Measurements from ENCODE around the gene CCM2. TPM values are rescaled to one million over a fixed set of nuclear protein-coding genes. Genes with fewer than 3 reads are reported as not detected.

CCM2 gene
- total and polyA plus RNA-seq, 4 donors = 21.7 to 57.6 (median 51.1) TPM

- no peak overlapping the region for H3K9ac ChIP-seq (ENCODE audit: insufficient read depth in 1 of 2, low read length in 2 of 2)
- peaks cover 0 to 16% (median 3%) of the 10 kb centered on the region in 5 donors for H3K4me1 ChIP-seq (ENCODE audit: control insufficient read depth in 5 of 5, insufficient read depth in 5 of 5, low read length in 5 of 5)
- peaks cover 0 to under 1% (median 0%) of the 10 kb centered on the region in 4 donors for H3K36me3 ChIP-seq (ENCODE audit: control insufficient read depth in 4 of 4, insufficient read depth in 4 of 4, low read length in 4 of 4)
- no peaks in the 10 kb centered on the region for H3K9me3 ChIP-seq (ENCODE audit: control insufficient read depth in 4 of 4, insufficient read depth in 3 of 4, low read length in 3 of 4)
- no peak for TF ChIP-seq CTCF (IDR thresholded peaks at IDR 0.05; ENCODE audit: control extremely low read depth, extremely low read depth)
- whole genome bisulfite sequencing, 2 donors = 87 to 90% methylated on average over 19 to 23 of the region's 23 CpGs
- H3K27ac ChIP-seq (ENCODE audit: low read depth in 1 of 2, low read length in 1 of 2) = no peak overlapping the region
- DNase-seq (no peak), ATAC-seq (ENCODE audit: insufficient read depth, low FRiP score) (no peak)
- no peak overlapping the region for H3K4me3 ChIP-seq
- no peaks in the 10 kb centered on the region for H3K27me3 ChIP-seq (ENCODE audit: control insufficient read depth in 3 of 3, insufficient read depth in 3 of 3, low read length in 2 of 3)
Measured at GRCh38 chr7:45085619-45086200, 85.7 kb downstream of the CCM2 start.

- DNase-seq = peak; percentile 40 to 58 (median 55)
- Histone ChIP-seq H3K9ac (ENCODE audit: insufficient read depth in 1 of 2, low read length in 2 of 2) (no peak overlapping the region), H3K4me3 (no peak overlapping the region), H3K4me1 (ENCODE audit: control insufficient read depth in 5 of 5, insufficient read depth in 5 of 5, low read length in 5 of 5) (peaks cover 0 to 16% (median 3%) of the 10 kb centered on the region in 5 donors), H3K9me3 (ENCODE audit: control insufficient read depth in 4 of 4, insufficient read depth in 3 of 4, low read length in 3 of 4) (no peaks in the 10 kb centered on the region), H3K27ac (ENCODE audit: low read depth in 1 of 2, low read length in 1 of 2) (no peak overlapping the region), H3K27me3 (ENCODE audit: control insufficient read depth in 3 of 3, insufficient read depth in 3 of 3, low read length in 2 of 3) (no peaks in the 10 kb centered on the region), H3K36me3 (ENCODE audit: control insufficient read depth in 4 of 4, insufficient read depth in 4 of 4, low read length in 4 of 4) (no peaks in the 10 kb centered on the region)
- no peak for TF ChIP-seq CTCF (IDR thresholded peaks at IDR 0.05; ENCODE audit: control extremely low read depth, extremely low read depth)
- 85 to 94% methylated on average over 15 of the region's 15 CpGs for WGBS, 2 donors
- no peak for ATAC-seq (ENCODE audit: insufficient read depth, low FRiP score)
Measured at GRCh38 chr7:45086331-45087065, 86.5 kb downstream of the CCM2 start.

- no peak overlapping the region for H3K4me3 ChIP-seq
Measured at GRCh38 chr7:45087301-45088145, 87.5 kb downstream of the CCM2 start.

More at GRCh38 chr7:45087301-45088145, 87.5 kb downstream of the CCM2 start:
- no peak overlapping the region for H3K9ac ChIP-seq (ENCODE audit: insufficient read depth in 1 of 2, low read length in 2 of 2)
- no peaks in the 10 kb centered on the region for H3K9me3 ChIP-seq (ENCODE audit: control insufficient read depth in 4 of 4, insufficient read depth in 3 of 4, low read length in 3 of 4)
- WGBS, 2 donors = 94 to 95% methylated on average over 6 of the region's 6 CpGs
- H3K36me3 ChIP-seq (ENCODE audit: control insufficient read depth in 4 of 4, insufficient read depth in 4 of 4, low read length in 4 of 4) = no peaks in the 10 kb centered on the region
- peaks cover 0 to 16% (median 3%) of the 10 kb centered on the region in 5 donors for H3K4me1 ChIP-seq (ENCODE audit: control insufficient read depth in 5 of 5, insufficient read depth in 5 of 5, low read length in 5 of 5)
- ATAC-seq (ENCODE audit: insufficient read depth, low FRiP score) = no peak
- no peaks in the 10 kb centered on the region for H3K27me3 ChIP-seq (ENCODE audit: control insufficient read depth in 3 of 3, insufficient read depth in 3 of 3, low read length in 2 of 3)
- TF ChIP-seq CTCF (IDR thresholded peaks at IDR 0.05; ENCODE audit: control extremely low read depth, extremely low read depth) = no peak
- H3K27ac ChIP-seq (ENCODE audit: low read depth in 1 of 2, low read length in 1 of 2) = no peak overlapping the region
- no peak for DNase-seq

Measured in lung (tissue), 12 donors.